ENCODE results near the gene BEX4. TPM values are rescaled to one million over a fixed set of nuclear protein-coding genes. Genes with fewer than 3 reads are reported as not detected.
"Not testable (repeated sequence)": the region's sequence is repeated elsewhere in the genome, so short reads cannot be mapped to it uniquely, and the experiment has no call there.

The BEX4 gene, protein sequence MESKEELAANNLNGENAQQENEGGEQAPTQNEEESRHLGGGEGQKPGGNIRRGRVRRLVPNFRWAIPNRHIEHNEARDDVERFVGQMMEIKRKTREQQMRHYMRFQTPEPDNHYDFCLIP
- total RNA-seq (32.0 TPM), polyA plus RNA-seq (10 to 100 TPM; 62.9 to 77.0 (median 71.2) TPM)

DNA sequence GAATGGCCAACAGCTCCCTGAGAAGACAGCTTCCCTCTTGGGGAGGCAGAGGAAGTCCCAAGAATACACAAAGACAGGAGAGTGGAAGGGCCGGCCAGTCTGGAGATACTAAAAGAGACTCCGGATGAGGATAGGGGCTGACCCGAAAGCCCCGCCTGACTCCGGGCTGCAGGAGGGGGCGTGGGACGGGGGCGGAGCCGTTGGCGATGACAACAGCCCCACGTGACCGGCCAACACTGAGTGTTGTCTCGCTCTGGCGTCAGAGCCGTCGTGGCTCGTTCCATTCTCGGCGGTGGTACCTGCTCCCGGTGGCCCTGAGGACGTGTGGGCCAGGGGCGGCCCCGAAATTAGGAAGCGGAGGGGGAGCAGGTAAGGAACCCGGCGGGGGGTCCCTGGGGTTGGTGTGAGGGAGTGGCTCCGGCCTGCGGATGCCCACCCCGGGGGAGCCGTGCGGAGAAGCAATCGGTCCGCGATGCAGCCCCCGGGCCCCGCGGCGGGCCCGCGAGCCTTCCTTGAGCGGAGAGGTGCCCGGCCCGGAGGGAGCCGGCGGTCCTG lies at the start of gene BEX4:
BEX4 (plus strand) TSS at position 239 of the 555 bp plus-strand sequence. CDS start 1,046 bp downstream, outside the sequence.
- Histone ChIP-seq H3K27me3 (ENCODE audit: control insufficient read depth, insufficient read depth, low read length) (no peaks in the 10 kb centered on the region), H3K36me3 (ENCODE audit: control insufficient read depth, insufficient read depth, low read length) (no peaks in the 10 kb centered on the region), H3K4me1 (ENCODE audit: control insufficient read depth, insufficient read depth, low read length, poor library complexity, severe bottlenecking) (peaks cover 10% of the 10 kb centered on the region), H3K9me3 (ENCODE audit: control insufficient read depth in 2 of 2, low read length in 2 of 2) (no peaks in the 10 kb centered on the region), H3K27ac (ENCODE audit: insufficient read depth, low read length, poor library complexity, severe bottlenecking) (peak within 1 kb of the TSS; percentile 82), H3K4me3 (ENCODE audit: low read depth, low read length) (peak within 1 kb of the TSS; percentile 26)
- DNase-seq (peak; percentile 73 to 82 (median 77)), ATAC-seq (ENCODE audit: low read depth in 2 of 2) (peak; percentile 88 to 91)
- Mint-ChIP-seq H3K4me1 (peaks cover 0 to 20% (median 4%) of the 10 kb centered on the region in 4 donors), H3K27me3 (peaks cover 11% of the 10 kb centered on the region), H3K36me3 (peaks cover 4% of the 10 kb centered on the region), H3K4me3 (peak within 1 kb of the TSS; percentile 87 to 93 (median 88)), H3K27ac (peak within 1 kb of the TSS; percentile 82 to 87 (median 87)), H3K9me3 (peaks cover 0 to 1% (median 0%) of the 10 kb centered on the region in 7 donors)

DNA sequence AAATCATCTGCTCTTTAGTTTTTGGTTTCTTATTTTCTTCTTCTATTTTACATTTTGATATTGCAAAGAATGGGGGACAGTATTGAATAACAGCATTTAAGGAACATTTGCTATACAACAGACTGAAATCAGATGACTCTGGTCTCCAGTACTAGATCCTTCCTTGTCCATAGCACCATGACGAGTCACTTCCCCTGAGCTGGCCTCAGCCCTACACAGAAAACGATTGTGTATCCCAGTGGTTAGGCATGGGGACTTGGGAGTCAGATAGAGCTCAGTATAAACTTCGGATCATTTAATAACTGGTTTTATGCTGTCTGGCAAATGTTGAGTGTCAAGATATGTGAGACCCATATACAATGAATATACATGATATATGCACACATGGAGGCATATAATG lies 44.7 kb upstream of the BEX4 start:
- Mint-ChIP-seq H3K9me3 (peaks cover 0 to 2% (median 0%) of the 10 kb centered on the region in 7 donors), H3K4me1 (no peaks in the 10 kb centered on the region), H3K36me3 (no peaks in the 10 kb centered on the region), H3K4me3 (no peak overlapping the region), H3K27ac (no peak overlapping the region), H3K27me3 (peaks cover 9% of the 10 kb centered on the region)
- Histone ChIP-seq H3K4me3 (ENCODE audit: low read depth, low read length) (no peak overlapping the region), H3K27me3 (ENCODE audit: control insufficient read depth, insufficient read depth, low read length) (no peaks in the 10 kb centered on the region), H3K9me3 (ENCODE audit: control insufficient read depth in 2 of 2, low read length in 2 of 2) (no peaks in the 10 kb centered on the region), H3K4me1 (ENCODE audit: control insufficient read depth, insufficient read depth, low read length, poor library complexity, severe bottlenecking) (no peaks in the 10 kb centered on the region), H3K27ac (ENCODE audit: insufficient read depth, low read length, poor library complexity, severe bottlenecking) (no peak overlapping the region), H3K36me3 (ENCODE audit: control insufficient read depth, insufficient read depth, low read length) (no peaks in the 10 kb centered on the region)
- ATAC-seq (ENCODE audit: low read depth in 2 of 2) = no peak
- DNase-seq = no peak

DNA sequence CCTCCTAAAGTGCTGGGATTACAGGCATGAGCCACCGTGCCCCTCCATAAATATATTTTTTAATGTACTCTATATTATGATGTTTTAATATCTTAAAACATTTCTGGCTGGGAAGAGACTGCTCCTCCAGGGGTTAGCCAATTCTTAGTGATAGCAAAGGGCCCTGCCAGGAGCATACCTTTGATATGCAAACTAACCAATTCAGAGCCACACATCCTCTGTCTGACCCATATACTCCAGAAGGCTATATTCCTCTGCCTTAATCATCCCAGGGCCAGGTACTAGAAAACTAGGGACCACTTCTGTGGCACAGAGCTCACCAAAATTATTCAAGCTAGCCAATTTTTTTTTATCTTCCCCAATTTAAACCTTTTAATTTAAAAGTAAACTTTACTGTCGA lies 43.6 kb upstream of the BEX4 start:
- DNase-seq (no peak), ATAC-seq (ENCODE audit: low read depth in 2 of 2) (no peak)
- Histone ChIP-seq H3K27me3 (ENCODE audit: control insufficient read depth, insufficient read depth, low read length) (no peaks in the 10 kb centered on the region), H3K27ac (ENCODE audit: insufficient read depth, low read length, poor library complexity, severe bottlenecking) (no peak overlapping the region), H3K9me3 (ENCODE audit: control insufficient read depth in 2 of 2, low read length in 2 of 2) (no peaks in the 10 kb centered on the region), H3K36me3 (ENCODE audit: control insufficient read depth, insufficient read depth, low read length) (no peaks in the 10 kb centered on the region), H3K4me3 (ENCODE audit: low read depth, low read length) (no peak overlapping the region), H3K4me1 (ENCODE audit: control insufficient read depth, insufficient read depth, low read length, poor library complexity, severe bottlenecking) (no peaks in the 10 kb centered on the region)
- H3K27ac Mint-ChIP-seq = no peak overlapping the region
- H3K4me1 Mint-ChIP-seq = peaks cover 0 to 4% (median 2%) of the 10 kb centered on the region in 4 donors
- no peaks in the 10 kb centered on the region for H3K9me3 Mint-ChIP-seq
- H3K4me3 Mint-ChIP-seq = no peak overlapping the region
- peaks cover 6% of the 10 kb centered on the region for H3K27me3 Mint-ChIP-seq
- H3K36me3 Mint-ChIP-seq = no peaks in the 10 kb centered on the region

DNA sequence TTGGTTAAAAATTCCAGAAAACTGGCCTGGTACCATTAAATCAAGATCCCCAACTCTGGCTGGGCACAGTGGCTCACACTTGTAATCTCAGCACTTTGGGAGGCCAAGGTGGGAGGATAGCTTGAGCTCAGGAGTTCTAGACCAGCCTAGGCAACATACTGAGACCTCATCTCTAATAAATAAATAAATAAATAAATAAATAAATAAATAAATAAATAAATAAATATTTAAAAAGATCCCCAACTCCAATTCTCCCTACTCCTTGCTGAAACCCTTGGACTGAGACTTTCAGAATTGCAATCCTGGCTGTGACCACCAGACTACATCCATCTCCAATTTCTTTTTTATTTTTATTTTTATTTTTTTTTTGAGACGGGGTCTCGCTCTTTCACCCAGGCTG lies 39.7 kb upstream of the BEX4 start:
- H3K36me3 Mint-ChIP-seq; ATAC-seq (ENCODE audit: low read depth in 2 of 2); H3K9me3 Mint-ChIP-seq; H3K4me3 Mint-ChIP-seq; H3K36me3 ChIP-seq (ENCODE audit: control insufficient read depth, insufficient read depth, low read length); H3K27me3 ChIP-seq (ENCODE audit: control insufficient read depth, insufficient read depth, low read length); H3K4me1 Mint-ChIP-seq; H3K4me1 ChIP-seq (ENCODE audit: control insufficient read depth, insufficient read depth, low read length, poor library complexity, severe bottlenecking); H3K27ac Mint-ChIP-seq; H3K4me3 ChIP-seq (ENCODE audit: low read depth, low read length); H3K9me3 ChIP-seq (ENCODE audit: control insufficient read depth in 2 of 2, low read length in 2 of 2); DNase-seq; H3K27ac ChIP-seq (ENCODE audit: insufficient read depth, low read length, poor library complexity, severe bottlenecking): not testable (repeated sequence)
- peaks cover 12% of the 10 kb centered on the region for H3K27me3 Mint-ChIP-seq

DNA sequence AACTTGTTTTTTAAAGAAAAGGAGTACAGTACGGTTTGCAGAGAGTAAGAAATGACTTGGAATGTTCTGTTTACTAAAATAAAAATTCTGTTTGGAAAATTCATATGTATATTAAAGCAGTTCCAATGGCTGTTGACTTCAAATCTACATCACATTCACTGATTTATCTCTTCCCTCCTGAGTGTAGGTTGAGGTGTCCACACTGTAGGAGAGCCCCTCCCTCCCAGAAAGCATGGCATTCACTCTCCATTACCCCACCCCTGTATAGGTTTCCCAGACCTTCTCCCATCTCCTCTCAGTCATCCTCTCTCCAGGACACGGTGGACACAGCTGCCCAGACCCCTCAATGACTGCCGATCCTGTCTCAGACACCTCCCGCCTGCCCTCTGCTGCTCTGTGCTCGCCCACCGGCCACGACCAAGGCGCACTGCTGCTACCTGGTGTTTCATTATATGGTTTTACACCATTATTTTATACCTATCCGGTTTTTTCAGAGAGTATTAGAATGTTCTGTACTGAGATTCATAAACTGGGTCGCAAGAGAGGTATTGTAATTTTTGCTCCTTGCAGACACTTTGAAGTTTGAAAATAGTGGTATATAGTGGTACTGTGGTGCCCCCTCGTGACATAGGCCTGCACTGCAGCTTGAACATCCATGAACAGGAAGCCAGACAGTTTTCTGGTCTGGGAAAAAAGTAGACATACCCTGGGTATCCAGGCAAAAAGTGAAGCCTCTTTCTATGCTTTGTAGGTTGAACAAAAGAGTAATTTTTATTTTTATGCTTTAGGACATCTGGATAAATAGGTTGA lies 38.8 kb upstream of the BEX4 start:
- Histone ChIP-seq H3K27ac (ENCODE audit: insufficient read depth, low read length, poor library complexity, severe bottlenecking) (no peak overlapping the region), H3K9me3 (ENCODE audit: control insufficient read depth in 2 of 2, low read length in 2 of 2) (no peaks in the 10 kb centered on the region), H3K4me3 (ENCODE audit: low read depth, low read length) (no peak overlapping the region), H3K36me3 (ENCODE audit: control insufficient read depth, insufficient read depth, low read length) (no peaks in the 10 kb centered on the region), H3K4me1 (ENCODE audit: control insufficient read depth, insufficient read depth, low read length, poor library complexity, severe bottlenecking) (no peaks in the 10 kb centered on the region), H3K27me3 (ENCODE audit: control insufficient read depth, insufficient read depth, low read length) (no peaks in the 10 kb centered on the region)
- Mint-ChIP-seq H3K9me3 (no peaks in the 10 kb centered on the region), H3K4me3 (peak overlapping the region in 2 of 4 donors; percentile 68 to 83), H3K36me3 (no peaks in the 10 kb centered on the region), H3K4me1 (peaks cover 0 to 5% (median 2%) of the 10 kb centered on the region in 4 donors), H3K27ac (peak overlapping the region in 2 of 3 donors; percentile 17 to 64), H3K27me3 (peaks cover 12% of the 10 kb centered on the region)
- DNase-seq (peak; percentile 24 to 56 (median 50)), ATAC-seq (ENCODE audit: low read depth in 2 of 2) (peak in 1 of 2 donors; percentile 53)

DNA sequence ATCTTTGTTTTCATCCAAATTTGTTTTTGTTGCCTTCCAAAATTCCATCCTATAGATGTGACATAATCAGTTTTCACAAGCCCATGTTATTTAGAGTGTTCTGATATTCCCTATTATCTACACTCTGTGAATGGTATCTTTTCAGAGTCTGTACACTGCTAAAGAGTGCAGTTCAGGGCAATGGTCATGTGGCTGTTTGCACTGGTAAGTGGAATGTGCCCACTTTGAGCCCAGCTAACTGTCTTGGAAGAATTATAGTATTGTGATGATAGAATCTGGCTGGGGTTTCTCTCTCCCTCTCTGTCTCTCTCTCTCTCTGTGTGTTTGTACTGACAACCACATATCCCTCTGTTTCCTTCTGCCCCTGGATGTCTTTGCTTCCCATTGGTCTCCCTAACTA lies 37.4 kb upstream of the BEX4 start:
- no peak for ATAC-seq (ENCODE audit: low read depth in 2 of 2)
- DNase-seq = no peak

DNA sequence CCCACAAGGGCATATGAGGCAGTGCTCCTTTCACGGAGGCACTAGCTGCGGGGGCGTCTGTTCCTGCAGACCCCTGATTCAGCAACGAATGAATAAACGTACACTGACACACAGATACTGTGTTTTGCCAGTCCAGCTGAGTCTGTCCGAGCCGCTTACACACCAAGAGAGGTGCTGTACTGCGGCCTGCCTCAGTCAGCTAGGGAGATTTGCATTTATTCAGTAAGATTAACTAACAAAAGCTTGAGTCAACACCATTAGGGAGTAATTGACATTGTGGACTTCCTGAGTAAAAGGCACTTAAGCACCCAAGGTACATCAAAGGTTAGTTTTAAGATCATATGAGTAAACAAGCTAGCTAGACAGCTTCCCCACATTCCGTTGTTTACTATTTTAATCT lies 31.0 kb upstream of the BEX4 start:
- H3K27me3 Mint-ChIP-seq = peaks cover 5% of the 10 kb centered on the region

More for the DNA sequence above, 37.4 kb upstream of the BEX4 start:
- no peaks in the 10 kb centered on the region for H3K9me3 Mint-ChIP-seq
- Histone ChIP-seq H3K4me3 (ENCODE audit: low read depth, low read length) (no peak overlapping the region), H3K27me3 (ENCODE audit: control insufficient read depth, insufficient read depth, low read length) (no peaks in the 10 kb centered on the region), H3K4me1 (ENCODE audit: control insufficient read depth, insufficient read depth, low read length, poor library complexity, severe bottlenecking) (no peaks in the 10 kb centered on the region), H3K9me3 (ENCODE audit: control insufficient read depth in 2 of 2, low read length in 2 of 2) (no peaks in the 10 kb centered on the region), H3K27ac (ENCODE audit: insufficient read depth, low read length, poor library complexity, severe bottlenecking) (no peak overlapping the region), H3K36me3 (ENCODE audit: control insufficient read depth, insufficient read depth, low read length) (no peaks in the 10 kb centered on the region)
- H3K27ac Mint-ChIP-seq = no peak overlapping the region
- H3K36me3 Mint-ChIP-seq = no peaks in the 10 kb centered on the region
- peaks cover 0 to 5% (median 2%) of the 10 kb centered on the region in 4 donors for H3K4me1 Mint-ChIP-seq
- H3K4me3 Mint-ChIP-seq = no peak overlapping the region
- H3K27me3 Mint-ChIP-seq = peaks cover 12% of the 10 kb centered on the region

More for the DNA sequence above, 31.0 kb upstream of the BEX4 start:
- no peaks in the 10 kb centered on the region for H3K36me3 ChIP-seq (ENCODE audit: control insufficient read depth, insufficient read depth, low read length)
- H3K4me3 Mint-ChIP-seq = no peak overlapping the region
- no peaks in the 10 kb centered on the region for H3K27me3 ChIP-seq (ENCODE audit: control insufficient read depth, insufficient read depth, low read length)
- H3K9me3 Mint-ChIP-seq = no peaks in the 10 kb centered on the region
- no peaks in the 10 kb centered on the region for H3K36me3 Mint-ChIP-seq
- DNase-seq (no peak), ATAC-seq (ENCODE audit: low read depth in 2 of 2) (no peak)
- no peaks in the 10 kb centered on the region for H3K9me3 ChIP-seq (ENCODE audit: control insufficient read depth in 2 of 2, low read length in 2 of 2)
- no peak overlapping the region for H3K27ac ChIP-seq (ENCODE audit: insufficient read depth, low read length, poor library complexity, severe bottlenecking)
- no peaks in the 10 kb centered on the region for H3K4me1 ChIP-seq (ENCODE audit: control insufficient read depth, insufficient read depth, low read length, poor library complexity, severe bottlenecking)
- H3K4me3 ChIP-seq (ENCODE audit: low read depth, low read length) = no peak overlapping the region
- H3K4me1 Mint-ChIP-seq = no peaks in the 10 kb centered on the region
- H3K27ac Mint-ChIP-seq = no peak overlapping the region
